Measurements from ENCODE around the gene SUN1. TPM values are rescaled to one million over a fixed set of nuclear protein-coding genes. Genes with fewer than 3 reads are reported as not detected.
A peak's percentile ranks its signal among the peaks of the same experiment; 100 is the strongest.

Gene SUN1
- total and polyA plus RNA-seq, 5 donors = 86.9 to 163 (median 139) TPM

DNA sequence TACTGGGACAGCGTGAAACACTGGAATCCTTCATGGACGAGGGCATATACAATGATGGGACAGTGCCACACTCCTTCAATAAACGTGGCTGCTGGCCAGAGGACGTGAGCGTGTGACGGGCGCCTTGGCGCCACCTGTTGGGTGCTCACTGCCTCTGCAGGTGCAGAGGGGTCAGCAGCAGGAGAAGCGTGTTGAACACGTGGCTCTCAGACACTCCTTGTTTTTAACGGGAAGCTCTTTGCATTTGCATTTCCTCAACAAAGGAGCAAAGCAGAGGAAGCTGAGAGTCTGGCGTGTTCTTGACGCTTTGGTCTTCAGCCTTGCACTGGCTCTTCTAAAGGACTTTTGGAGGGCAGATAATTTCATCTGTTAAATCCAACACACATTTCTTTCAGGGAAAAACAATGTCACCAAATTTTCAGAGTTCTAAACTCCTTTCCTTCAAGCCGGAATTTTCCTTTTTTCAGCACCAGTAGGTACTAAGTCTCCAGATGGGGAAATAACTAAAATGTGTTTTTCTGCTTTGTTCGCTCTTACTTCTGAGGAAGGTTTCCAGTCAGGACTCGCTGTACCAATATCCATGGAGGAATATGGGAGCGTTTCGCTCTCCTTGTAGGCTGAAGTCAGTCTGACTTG, 41.2 kb downstream of the SUN1 start:
- Histone ChIP-seq H3K9me3 (ENCODE audit: control insufficient read depth, low read length) (no peaks in the 10 kb centered on the region), H3K27ac (ENCODE audit: low read length) (peak overlapping the region; percentile 64), H3K4me3 (ENCODE audit: low read length) (no peak overlapping the region), H3K4me1 (ENCODE audit: control insufficient read depth, insufficient read depth, low read length) (peaks cover 7% of the 10 kb centered on the region), H3K27me3 (ENCODE audit: control insufficient read depth, insufficient read depth) (no peaks in the 10 kb centered on the region)
- DNase-seq (peak; percentile 84 to 93 (median 90)), ATAC-seq (peak; percentile 36 to 42)
- 27% methylated on average over 18 of the region's 18 CpGs for WGBS
- intact Hi-C loops (cut with DNase I) = loop anchor here (5.0 to 10.0 kb wide), 6 partner anchors 36 to 549 kb away; no protein-coding TSS in a partner anchor

DNA sequence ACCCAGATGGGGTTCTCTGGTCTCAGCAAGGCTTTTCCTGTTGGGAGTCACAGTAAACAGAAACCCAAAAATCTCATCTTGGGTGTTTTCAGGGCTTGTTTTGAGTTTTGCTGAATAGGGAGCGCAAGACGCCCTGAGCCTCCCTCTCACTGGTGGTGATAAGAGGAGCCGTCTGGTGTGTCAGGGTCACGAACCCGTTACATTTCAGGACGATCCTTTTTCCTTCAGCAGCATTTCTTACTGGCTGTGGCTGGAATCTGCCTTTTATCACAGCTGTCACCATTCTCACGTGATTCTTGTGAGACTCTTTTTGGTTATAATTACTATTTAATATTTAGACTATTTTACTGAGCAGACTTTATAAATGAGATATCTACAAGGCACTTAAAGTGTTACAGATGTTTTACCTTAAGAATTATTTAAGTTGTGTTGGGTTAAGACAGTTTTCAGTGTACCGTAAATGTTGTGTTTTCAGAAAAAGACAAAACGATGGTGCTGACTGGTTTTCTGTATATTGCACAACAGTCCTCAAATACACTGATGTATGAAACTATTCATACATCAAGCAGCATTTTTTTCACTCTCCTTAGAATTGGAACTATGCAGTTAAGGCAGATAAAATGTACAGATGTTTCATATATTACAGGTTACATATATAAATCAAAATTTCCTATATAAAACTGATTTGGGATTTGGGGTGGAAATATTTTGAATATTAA, 41.9 kb downstream of the SUN1 start:
- WGBS = 52% methylated on average over 9 of the region's 9 CpGs
- H3K27me3 ChIP-seq (ENCODE audit: control insufficient read depth, insufficient read depth) = no peaks in the 10 kb centered on the region
- peak in 1 of 3 donors; percentile 16 for DNase-seq
- intact Hi-C loops (cut with DNase I) = loop anchor here (5.0 to 10.0 kb wide), 6 partner anchors 37 to 549 kb away; no protein-coding TSS in a partner anchor
- ATAC-seq = no peak
- peaks cover 7% of the 10 kb centered on the region for H3K4me1 ChIP-seq (ENCODE audit: control insufficient read depth, insufficient read depth, low read length)
- no peak overlapping the region for H3K4me3 ChIP-seq (ENCODE audit: low read length)
- no peaks in the 10 kb centered on the region for H3K9me3 ChIP-seq (ENCODE audit: control insufficient read depth, low read length)
- H3K27ac ChIP-seq (ENCODE audit: low read length) = peak overlapping the region; percentile 64

DNA sequence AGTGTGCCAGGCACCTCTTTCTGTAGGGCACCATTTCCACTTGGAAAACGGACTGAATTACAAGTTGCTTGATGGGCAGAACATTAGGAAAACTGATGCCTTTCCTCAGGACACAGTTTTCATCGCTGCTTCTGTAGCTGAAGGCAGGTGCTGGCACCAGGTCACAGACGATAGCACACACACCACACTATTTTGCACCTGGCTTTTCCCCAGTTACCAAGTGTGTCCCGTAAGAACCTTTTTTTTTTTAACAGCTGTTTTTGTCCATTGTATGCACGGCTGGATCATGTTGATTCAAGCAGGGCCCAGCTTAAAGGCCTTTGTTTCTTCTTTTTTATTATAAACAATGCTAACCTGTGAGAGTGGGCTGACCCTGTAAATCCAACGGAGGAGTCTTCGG, 42.8 kb downstream of the SUN1 start:
- H3K4me3 ChIP-seq (ENCODE audit: low read length) = no peak overlapping the region
- H3K9me3 ChIP-seq (ENCODE audit: control insufficient read depth, low read length) = no peaks in the 10 kb centered on the region
- ATAC-seq = no peak
- WGBS = 82% methylated on average over 7 of the region's 7 CpGs
- intact Hi-C loops (cut with DNase I) = loop anchor here in 3 of 4 donors (5.0 to 10.0 kb wide), 4 partner anchors 50 to 550 kb away; no protein-coding TSS in a partner anchor
- DNase-seq = no peak
- H3K27me3 ChIP-seq (ENCODE audit: control insufficient read depth, insufficient read depth) = no peaks in the 10 kb centered on the region
- no peak overlapping the region for H3K27ac ChIP-seq (ENCODE audit: low read length)
- peaks cover 7% of the 10 kb centered on the region for H3K4me1 ChIP-seq (ENCODE audit: control insufficient read depth, insufficient read depth, low read length)

DNA sequence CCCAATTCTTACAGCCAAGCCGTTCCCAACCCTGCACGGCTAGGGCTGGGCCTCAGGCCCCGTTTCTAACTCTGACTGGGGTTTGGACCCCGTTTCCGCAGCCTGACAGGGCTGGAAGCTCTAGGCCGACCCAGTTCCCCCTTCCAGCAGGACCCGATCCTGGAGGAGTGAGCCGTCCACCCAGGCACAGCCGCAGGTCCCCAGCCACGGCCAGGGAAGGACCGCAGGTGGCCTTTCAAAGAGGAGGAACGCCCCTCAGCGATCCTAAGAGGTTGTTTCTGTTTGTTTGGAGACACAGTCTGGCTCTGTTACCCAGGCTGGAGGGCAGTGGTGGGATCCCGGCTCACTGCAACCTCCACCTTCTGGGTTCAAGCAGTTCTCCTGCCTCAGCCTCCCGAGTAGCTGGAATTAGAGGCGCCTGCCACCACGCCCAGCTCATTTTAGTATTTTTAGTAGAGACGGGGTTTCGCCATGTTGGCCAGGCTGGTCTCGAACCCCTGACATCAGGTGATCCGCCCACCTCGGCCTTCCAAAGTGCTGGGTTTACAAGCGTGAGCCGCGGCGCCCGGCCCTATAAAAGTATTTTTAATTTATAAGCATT, 43.3 kb downstream of the SUN1 start:
- DNase-seq (peak in 2 of 3 donors; percentile 69 to 75), ATAC-seq (peak; percentile 5)
- intact Hi-C loops (cut with DNase I) = loop anchor here in 3 of 4 donors (5.0 to 10.0 kb wide), 4 partner anchors 51 to 551 kb away; no protein-coding TSS in a partner anchor
- peaks cover 7% of the 10 kb centered on the region for H3K4me1 ChIP-seq (ENCODE audit: control insufficient read depth, insufficient read depth, low read length)
- no peak overlapping the region for H3K4me3 ChIP-seq (ENCODE audit: low read length)
- no peaks in the 10 kb centered on the region for H3K27me3 ChIP-seq (ENCODE audit: control insufficient read depth, insufficient read depth)
- H3K27ac ChIP-seq (ENCODE audit: low read length) = peak overlapping the region; percentile 27
- 74% methylated on average over 27 of the region's 27 CpGs for WGBS
- no peaks in the 10 kb centered on the region for H3K9me3 ChIP-seq (ENCODE audit: control insufficient read depth, low read length)

DNA sequence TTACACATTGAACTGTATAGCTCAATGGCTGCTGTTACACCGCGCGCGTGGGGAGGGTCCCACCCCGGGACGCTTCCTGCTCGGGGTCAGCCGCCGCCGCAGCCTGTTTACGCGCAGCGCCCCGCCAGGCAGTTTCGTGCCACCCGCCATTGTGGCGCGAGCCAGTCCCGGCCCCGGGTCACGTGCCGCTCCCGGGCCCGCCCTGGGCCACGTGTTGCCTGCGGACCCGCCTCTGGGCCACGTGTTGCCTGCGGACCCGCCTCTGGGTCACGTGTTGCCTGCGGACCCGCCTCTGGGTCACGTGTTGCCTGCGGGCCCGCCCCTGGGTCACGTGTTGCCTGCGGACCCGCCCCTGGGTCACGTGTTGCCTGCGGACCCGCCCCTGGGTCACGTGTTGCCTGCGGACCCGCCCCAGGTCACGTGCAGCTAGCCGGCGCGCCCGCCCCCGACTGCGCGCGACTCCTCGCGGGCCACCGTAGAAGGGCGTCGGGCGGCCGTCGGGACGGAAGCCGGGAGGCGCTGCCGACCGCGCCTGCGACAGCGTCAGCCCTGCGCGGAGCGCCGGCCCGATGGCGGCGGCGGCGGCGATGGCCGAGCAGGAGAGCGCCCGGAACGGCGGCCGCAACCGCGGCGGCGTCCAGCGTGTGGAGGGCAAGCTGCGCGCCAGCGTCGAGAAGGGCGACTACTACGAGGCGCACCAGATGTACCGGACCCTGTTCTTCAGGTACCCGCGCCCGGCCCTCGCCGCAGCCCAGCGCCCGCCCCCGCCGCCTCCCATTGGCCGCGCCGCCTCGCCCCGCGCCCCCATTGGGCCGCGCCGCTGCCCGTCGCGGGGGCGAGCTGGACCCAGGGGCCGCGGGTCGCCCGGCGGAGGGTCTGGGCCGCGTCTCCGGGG, 44.0 kb downstream of the SUN1 start, which contains the start of gene GET4:
GET4 (plus strand) TSS at position 478 of the 895 bp plus-strand sequence; CDS start at position 570, 92 bp downstream.
- peak within 1 kb of the TSS; percentile 81 for H3K27ac ChIP-seq (ENCODE audit: low read length)
- intact Hi-C loops (cut with DNase I) = loop anchor here in 3 of 4 donors (5.0 to 10.0 kb wide), 4 partner anchors 52 to 552 kb away; no protein-coding TSS in a partner anchor
- H3K4me3 ChIP-seq (ENCODE audit: low read length) = peak within 1 kb of the TSS; percentile 87
- peaks cover 7% of the 10 kb centered on the region for H3K4me1 ChIP-seq (ENCODE audit: control insufficient read depth, insufficient read depth, low read length)
- ATAC-seq (peak; percentile 83 to 86), DNase-seq (peak; percentile 98 to 99 (median 98))
- H3K27me3 ChIP-seq (ENCODE audit: control insufficient read depth, insufficient read depth) = no peaks in the 10 kb centered on the region
- WGBS = under 1% methylated on average over 129 of the region's 129 CpGs
- no peaks in the 10 kb centered on the region for H3K9me3 ChIP-seq (ENCODE audit: control insufficient read depth, low read length)

DNA sequence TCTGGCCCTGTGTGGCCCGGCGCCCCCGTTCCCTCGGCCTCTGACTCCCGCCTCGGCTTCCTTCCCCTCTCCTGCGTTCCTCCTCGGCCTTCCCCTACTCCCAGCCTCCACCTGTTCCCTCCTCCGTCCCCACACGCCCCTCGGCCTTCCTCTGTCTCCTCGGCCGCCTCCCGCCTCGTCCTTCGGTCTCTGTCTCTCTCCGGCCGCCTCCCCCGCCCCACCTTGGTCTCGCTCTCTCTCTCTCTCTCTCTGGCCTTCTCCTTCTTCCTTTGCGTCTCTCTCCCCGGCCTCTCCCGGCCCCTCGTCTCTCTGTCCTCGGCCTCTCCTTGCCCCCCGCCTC, 44.7 kb downstream of the SUN1 start:
- under 1% methylated on average over 26 of the region's 26 CpGs for WGBS
- Histone ChIP-seq H3K27me3 (ENCODE audit: control insufficient read depth, insufficient read depth) (no peaks in the 10 kb centered on the region), H3K4me3 (ENCODE audit: low read length) (peak overlapping the region; percentile 87), H3K27ac (ENCODE audit: low read length) (peak overlapping the region; percentile 81), H3K4me1 (ENCODE audit: control insufficient read depth, insufficient read depth, low read length) (peaks cover 5% of the 10 kb centered on the region), H3K9me3 (ENCODE audit: control insufficient read depth, low read length) (no peaks in the 10 kb centered on the region)
- DNase-seq (no peak), ATAC-seq (peak in 1 of 2 donors; percentile 24)
- intact Hi-C loops (cut with DNase I) = loop anchor here in 3 of 4 donors (5.0 to 10.0 kb wide), 4 partner anchors 52 to 552 kb away; no protein-coding TSS in a partner anchor

DNA sequence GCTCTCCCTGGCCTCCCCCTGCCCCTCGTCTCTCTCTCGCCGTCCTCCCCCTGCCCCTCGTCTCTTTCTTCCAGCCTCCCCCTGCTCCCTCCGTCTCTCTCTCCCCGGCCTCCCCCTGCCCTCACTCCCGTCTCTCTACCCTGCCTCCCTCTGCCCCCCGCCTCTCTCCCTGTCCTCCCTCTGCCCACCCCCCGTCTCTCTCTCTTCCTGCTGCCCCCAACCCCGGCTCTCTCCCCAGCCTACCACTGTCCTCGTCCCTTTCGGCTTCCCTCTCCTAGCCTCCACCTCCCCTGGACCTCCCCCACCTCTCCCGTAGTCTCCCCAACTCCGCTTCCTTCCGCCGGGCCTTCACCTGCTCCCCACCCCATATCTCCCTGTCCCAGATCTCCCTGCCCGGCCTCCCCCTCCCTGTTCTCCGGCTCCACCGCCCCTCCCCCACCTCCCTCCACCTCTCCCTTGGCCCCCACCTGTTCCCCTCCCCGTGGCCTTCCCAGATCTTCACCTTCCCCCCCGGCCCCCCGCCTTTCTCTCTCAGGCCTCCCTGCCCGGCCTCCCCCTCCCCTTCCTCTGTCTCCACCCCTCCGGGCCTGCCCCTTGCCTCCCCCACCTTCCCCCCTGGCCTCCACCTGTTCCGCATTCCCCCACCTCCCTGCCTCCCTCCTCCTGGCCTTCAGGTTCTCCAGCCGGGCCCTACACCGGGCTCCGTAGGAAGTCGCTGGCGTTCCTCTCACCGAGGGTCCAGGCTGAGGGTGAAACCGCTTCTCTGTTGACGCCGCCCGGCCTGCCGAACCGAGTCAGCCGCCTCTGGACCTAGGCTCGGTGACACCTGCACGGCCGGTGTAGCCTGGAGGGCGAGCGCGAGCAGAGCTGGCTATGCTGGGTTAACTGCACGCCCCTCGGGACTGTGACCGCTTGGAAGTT, 45.3 kb downstream of the SUN1 start:
- peaks cover 2% of the 10 kb centered on the region for H3K4me1 ChIP-seq (ENCODE audit: control insufficient read depth, insufficient read depth, low read length)
- intact Hi-C loops (cut with DNase I) = loop anchor here in 3 of 4 donors (5.0 to 10.0 kb wide), 4 partner anchors 53 to 553 kb away; no protein-coding TSS in a partner anchor

DNA sequence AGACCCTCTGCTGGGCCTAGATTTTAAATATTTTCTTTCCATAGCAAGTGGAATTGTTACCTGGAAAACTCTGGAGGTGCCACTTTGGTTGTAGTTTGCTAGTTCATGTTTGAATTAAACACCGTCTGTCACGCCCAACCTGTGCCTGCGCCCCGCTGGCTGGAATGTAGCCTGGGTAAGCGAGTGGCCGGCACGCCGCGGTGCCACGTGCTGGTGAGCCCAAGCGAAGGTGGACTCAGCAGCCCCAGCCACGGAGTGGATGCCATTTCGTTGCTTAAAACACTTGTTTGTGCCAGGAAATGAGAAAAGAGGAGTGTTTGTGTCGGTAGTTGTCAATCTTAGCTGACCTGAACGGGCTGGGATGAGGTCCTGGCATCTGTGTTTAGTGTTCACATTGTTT, 46.8 kb downstream of the SUN1 start:
- intact Hi-C loops (cut with DNase I) = loop anchor here in 3 of 4 donors (5.0 to 10.0 kb wide), 4 partner anchors 54 to 554 kb away; no protein-coding TSS in a partner anchor
- DNase-seq (peak in 1 of 3 donors; percentile 53), ATAC-seq (no peak)
- H3K27ac ChIP-seq (ENCODE audit: low read length) = no peak overlapping the region
- 88% methylated on average over 15 of the region's 15 CpGs for WGBS
- H3K4me1 ChIP-seq (ENCODE audit: control insufficient read depth, insufficient read depth, low read length) = peaks cover 4% of the 10 kb centered on the region
- H3K27me3 ChIP-seq (ENCODE audit: control insufficient read depth, insufficient read depth) = no peaks in the 10 kb centered on the region
- H3K9me3 ChIP-seq (ENCODE audit: control insufficient read depth, low read length) = no peaks in the 10 kb centered on the region
- H3K4me3 ChIP-seq (ENCODE audit: low read length) = no peak overlapping the region

More for the DNA sequence above, 45.3 kb downstream of the SUN1 start:
- ATAC-seq (no peak), DNase-seq (peak in 2 of 3 donors; percentile 70 to 72)
- Histone ChIP-seq H3K27me3 (ENCODE audit: control insufficient read depth, insufficient read depth) (no peaks in the 10 kb centered on the region), H3K9me3 (ENCODE audit: control insufficient read depth, low read length) (no peaks in the 10 kb centered on the region), H3K4me3 (ENCODE audit: low read length) (peak overlapping the region; percentile 87), H3K27ac (ENCODE audit: low read length) (peak overlapping the region; percentile 81)
- 23% methylated on average over 47 of the region's 47 CpGs for WGBS

DNA sequence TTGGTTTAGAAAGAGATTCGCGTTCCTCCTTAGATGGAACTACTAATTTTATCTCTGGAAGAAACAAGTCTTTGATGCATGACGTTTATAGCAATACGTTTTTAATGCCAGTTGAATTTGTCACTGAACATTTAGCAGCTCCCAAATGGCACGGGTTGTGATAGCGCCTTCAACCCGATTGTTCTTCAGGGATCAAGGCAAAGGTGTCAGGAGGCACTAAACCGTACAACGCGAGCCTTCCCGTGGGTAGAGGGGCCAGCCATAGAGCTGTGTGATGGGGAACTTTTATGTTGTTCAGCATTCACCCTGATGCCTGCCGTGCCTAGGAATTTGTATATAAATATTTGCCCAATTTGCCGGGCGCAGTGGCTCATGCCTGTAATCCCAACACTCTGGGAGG, 47.4 kb downstream of the SUN1 start:
- intact Hi-C loops (cut with DNase I) = loop anchor here in 3 of 4 donors (5.0 to 10.0 kb wide), 4 partner anchors 55 to 555 kb away; no protein-coding TSS in a partner anchor
- DNase-seq (peak in 1 of 3 donors; percentile 25), ATAC-seq (no peak)
- Histone ChIP-seq H3K27ac (ENCODE audit: low read length) (no peak overlapping the region), H3K27me3 (ENCODE audit: control insufficient read depth, insufficient read depth) (no peaks in the 10 kb centered on the region), H3K4me3 (ENCODE audit: low read length) (no peak overlapping the region), H3K4me1 (ENCODE audit: control insufficient read depth, insufficient read depth, low read length) (peaks cover 4% of the 10 kb centered on the region), H3K9me3 (ENCODE audit: control insufficient read depth, low read length) (no peaks in the 10 kb centered on the region)
- 73% methylated on average over 14 of the region's 14 CpGs for WGBS

Measured in right cardiac atrium (tissue), 5 donors.